Activated CD4-positive, alpha-beta memory T cell treated with anti-CD3 and anti-CD28 coated beads, Interleukin-2, amount 10 ng/mL, durations not matched to agents 7 days and 5 days (primary cell): ENCODE measurements around the gene PPFIBP2. TPM values are rescaled to one million over a fixed set of nuclear protein-coding genes. Genes with fewer than 3 reads are reported as not detected.
A peak's percentile ranks its signal among the peaks of the same experiment; 100 is the strongest.

Experiments
- CTCF ChIA-PET: fragments of 350-600 bp; sonication (Branson Sonifier 250); formaldehyde crosslinking; loops from one replicate; lab custom pipeline; 2021; ENCODE audit warnings: antibody characterized with exemption, inconsistent platforms; lab: Charles Lee
- POLR2A ChIA-PET: fragments of 350-600 bp; sonication (Branson Sonifier 250); formaldehyde crosslinking; loops from one replicate; lab custom pipeline; 2021; ENCODE audit warnings: antibody characterized with exemption; lab: Charles Lee
- DNase-seq: peaks from one replicate; pipeline ENCODE4 v3.0.0-alpha.2; 2020
- H3K27ac Mint-ChIP-seq: one replicate; pipeline ENCODE4 v1.8.0; 2021; ENCODE audit warnings: mild to moderate bottlenecking, mixed read lengths
- H3K27me3 Mint-ChIP-seq: one replicate; pipeline ENCODE4 v1.8.0; 2021; ENCODE audit warnings: mixed read lengths
- H3K36me3 Mint-ChIP-seq: one replicate; pipeline ENCODE4 v1.8.0; 2021; ENCODE audit warnings: low read depth, mixed read lengths
- H3K4me1 Mint-ChIP-seq: one replicate; pipeline ENCODE4 v1.8.0; 2021; ENCODE audit warnings: mixed read lengths
- H3K4me3 Mint-ChIP-seq: one replicate; pipeline ENCODE4 v1.8.0; 2021; ENCODE audit warnings: mild to moderate bottlenecking, mixed read lengths
- H3K9me3 Mint-ChIP-seq: one replicate; pipeline ENCODE4 v1.8.0; 2021; ENCODE audit warnings: mixed read lengths
- total RNA-seq, 2 experiments: library from RNA; stranded (reverse); gene quantifications; one replicate each; pipeline ENCODE4 v1.2.3, GENCODE V29; 2021

The PPFIBP2 gene
- total RNA-seq, 2 experiments from 2014 or later, result 21.9 to 24.7 TPM

GRCh38 chr11:7640816-7641215, 127.0 kb downstream of the PPFIBP2 start:
- POLR2A ChIA-PET, result no interaction called here
- H3K36me3 Mint-ChIP-seq, result peaks cover 11% of the 10 kb centered on the region
- no peaks in the 10 kb centered on the region for H3K27me3 Mint-ChIP-seq
- H3K4me1 Mint-ChIP-seq, result peaks cover 2% of the 10 kb centered on the region
- H3K9me3 Mint-ChIP-seq, result no peaks in the 10 kb centered on the region
- H3K27ac Mint-ChIP-seq, result no peak overlapping the region
- DNase-seq, result no peak
- no peak overlapping the region for H3K4me3 Mint-ChIP-seq
- CTCF ChIA-PET, result no interaction called here

- CTCF ChIA-PET, result interaction anchor here (1.1 to 1.6 kb wide), 2 partner anchors 23 to 130 kb away, joined by 3 to 5 read pairs; no protein-coding TSS in a partner anchor
Measured at GRCh38 chr11:7642747-7643146, 128.9 kb downstream of the PPFIBP2 start.

DNA sequence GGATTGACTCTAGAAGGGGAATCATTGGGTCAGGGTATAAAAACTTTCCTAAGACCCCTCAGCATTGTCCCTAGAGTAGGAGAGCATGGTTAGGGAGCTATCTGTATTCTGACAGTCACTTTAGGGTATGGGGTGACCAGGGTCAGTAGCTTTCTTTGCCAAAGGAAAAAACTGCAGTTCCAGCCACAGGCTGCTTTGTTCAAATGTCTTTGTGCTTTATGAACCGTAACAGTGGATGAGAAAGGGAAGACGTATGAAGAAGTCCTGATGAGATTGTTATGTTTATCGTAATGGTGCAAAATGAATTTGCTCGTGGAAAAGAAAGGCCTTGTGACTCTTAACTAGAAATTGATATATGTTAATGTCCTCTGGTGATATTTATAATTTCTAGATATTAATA, 129.5 kb downstream of the PPFIBP2 start:
- Mint-ChIP-seq H3K27me3 (no peaks in the 10 kb centered on the region), H3K36me3 (peaks cover 11% of the 10 kb centered on the region), H3K4me1 (peaks cover 2% of the 10 kb centered on the region), H3K27ac (no peak overlapping the region), H3K4me3 (no peak overlapping the region), H3K9me3 (no peaks in the 10 kb centered on the region)
- no peak for DNase-seq
- POLR2A ChIA-PET, result no interaction called here
- CTCF ChIA-PET, result interaction anchor here (1.1 to 1.6 kb wide), 2 partner anchors 22 to 131 kb away, joined by 3 to 5 read pairs; no protein-coding TSS in a partner anchor

More at GRCh38 chr11:7642747-7643146, 128.9 kb downstream of the PPFIBP2 start:
- Mint-ChIP-seq H3K4me3 (no peak overlapping the region), H3K27ac (no peak overlapping the region), H3K27me3 (no peaks in the 10 kb centered on the region), H3K9me3 (no peaks in the 10 kb centered on the region), H3K36me3 (peaks cover 11% of the 10 kb centered on the region), H3K4me1 (peaks cover 2% of the 10 kb centered on the region)
- POLR2A ChIA-PET, result no interaction called here
- no peak for DNase-seq

GRCh38 chr11:7645206-7645605, 131.4 kb downstream of the PPFIBP2 start:
- Mint-ChIP-seq H3K9me3 (no peaks in the 10 kb centered on the region), H3K27me3 (no peaks in the 10 kb centered on the region), H3K4me3 (no peak overlapping the region), H3K4me1 (no peaks in the 10 kb centered on the region), H3K27ac (no peak overlapping the region), H3K36me3 (peaks cover 11% of the 10 kb centered on the region)
- no peak for DNase-seq
- POLR2A ChIA-PET, result no interaction called here
- CTCF ChIA-PET, result interaction anchor here (0.7 kb wide), 1 partner anchor 12 kb away, joined by 3 read pairs; no protein-coding TSS in a partner anchor

- no peaks in the 10 kb centered on the region for H3K9me3 Mint-ChIP-seq
- no peaks in the 10 kb centered on the region for H3K27me3 Mint-ChIP-seq
- H3K4me1 Mint-ChIP-seq, result no peaks in the 10 kb centered on the region
- H3K27ac Mint-ChIP-seq, result no peak overlapping the region
- no peak for DNase-seq
- ChIA-PET CTCF (interaction anchor here (1.0 kb wide), 1 partner anchor 10 kb away, joined by 3 read pairs; no protein-coding TSS in a partner anchor), POLR2A (no interaction called here)
- H3K36me3 Mint-ChIP-seq, result peaks cover 6% of the 10 kb centered on the region
- H3K4me3 Mint-ChIP-seq, result no peak overlapping the region
Measured at GRCh38 chr11:7646866-7647265, 133.1 kb downstream of the PPFIBP2 start.

- Mint-ChIP-seq H3K4me1 (no peaks in the 10 kb centered on the region), H3K27ac (no peak overlapping the region)
Measured at GRCh38 chr11:7648264-7648663, 134.5 kb downstream of the PPFIBP2 start.

GRCh38 chr11:7651140-7651551, 137.3 kb downstream of the PPFIBP2 start:
- no peak overlapping the region for H3K27ac Mint-ChIP-seq
- H3K9me3 Mint-ChIP-seq, result no peaks in the 10 kb centered on the region
- no peaks in the 10 kb centered on the region for H3K27me3 Mint-ChIP-seq
- CTCF ChIA-PET, result interaction anchor here (1.8 kb wide), 2 partner anchors 14 to 102 kb away, joined by 4 read pairs; no protein-coding TSS in a partner anchor
- DNase-seq, result no peak
- POLR2A ChIA-PET, result no interaction called here
- no peaks in the 10 kb centered on the region for H3K4me1 Mint-ChIP-seq
- no peaks in the 10 kb centered on the region for H3K36me3 Mint-ChIP-seq
- no peak overlapping the region for H3K4me3 Mint-ChIP-seq

More at GRCh38 chr11:7648264-7648663, 134.5 kb downstream of the PPFIBP2 start:
- Mint-ChIP-seq H3K4me3 (no peak overlapping the region), H3K36me3 (no peaks in the 10 kb centered on the region), H3K9me3 (no peaks in the 10 kb centered on the region), H3K27me3 (no peaks in the 10 kb centered on the region)
- no peak for DNase-seq
- ChIA-PET POLR2A (no interaction called here), CTCF (interaction anchor here (1.1 kb wide), 1 partner anchor 136 kb away, joined by 3 read pairs; no protein-coding TSS in a partner anchor)

- POLR2A ChIA-PET, result no interaction called here
- H3K4me1 Mint-ChIP-seq, result no peaks in the 10 kb centered on the region
- H3K9me3 Mint-ChIP-seq, result no peaks in the 10 kb centered on the region
- CTCF ChIA-PET, result interaction anchor here (1.3 kb wide), 1 partner anchor 139 kb away, joined by 3 read pairs; no protein-coding TSS in a partner anchor
- H3K36me3 Mint-ChIP-seq, result no peaks in the 10 kb centered on the region
- H3K27me3 Mint-ChIP-seq, result no peaks in the 10 kb centered on the region
- no peak overlapping the region for H3K4me3 Mint-ChIP-seq
- no peak overlapping the region for H3K27ac Mint-ChIP-seq
- DNase-seq, result no peak
Measured at GRCh38 chr11:7651700-7652099, 137.9 kb downstream of the PPFIBP2 start.

DNA sequence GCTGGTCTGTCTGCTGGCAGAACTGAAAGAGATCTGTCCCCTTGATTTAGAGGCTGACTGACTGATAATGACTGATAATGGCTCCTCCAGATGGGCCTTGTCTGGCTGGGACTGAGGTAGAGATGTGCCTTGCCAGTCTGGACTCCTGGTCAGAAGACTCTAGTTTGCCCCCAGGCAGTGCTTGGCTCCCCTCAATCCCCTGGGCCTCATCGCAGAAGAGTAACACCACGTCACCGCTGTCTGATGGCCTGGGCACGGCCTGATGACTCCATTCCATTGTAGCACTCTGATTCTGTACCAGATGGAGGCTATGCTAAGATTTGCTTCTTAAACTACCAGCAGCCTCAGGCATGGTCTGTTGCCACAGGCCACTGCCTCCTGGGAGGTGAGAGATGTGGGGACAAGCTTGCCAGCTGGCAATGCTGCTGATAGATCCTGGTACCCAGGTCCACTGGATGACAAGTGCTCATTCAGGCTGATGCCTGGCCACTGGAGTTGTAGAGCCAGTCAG, 140.5 kb downstream of the PPFIBP2 start:
- Mint-ChIP-seq H3K27ac (no peak overlapping the region), H3K4me1 (no peaks in the 10 kb centered on the region), H3K36me3 (no peaks in the 10 kb centered on the region), H3K27me3 (no peaks in the 10 kb centered on the region), H3K9me3 (no peaks in the 10 kb centered on the region), H3K4me3 (no peak overlapping the region)
- POLR2A ChIA-PET, result no interaction called here
- no peak for DNase-seq
- CTCF ChIA-PET, result no interaction called here

DNA sequence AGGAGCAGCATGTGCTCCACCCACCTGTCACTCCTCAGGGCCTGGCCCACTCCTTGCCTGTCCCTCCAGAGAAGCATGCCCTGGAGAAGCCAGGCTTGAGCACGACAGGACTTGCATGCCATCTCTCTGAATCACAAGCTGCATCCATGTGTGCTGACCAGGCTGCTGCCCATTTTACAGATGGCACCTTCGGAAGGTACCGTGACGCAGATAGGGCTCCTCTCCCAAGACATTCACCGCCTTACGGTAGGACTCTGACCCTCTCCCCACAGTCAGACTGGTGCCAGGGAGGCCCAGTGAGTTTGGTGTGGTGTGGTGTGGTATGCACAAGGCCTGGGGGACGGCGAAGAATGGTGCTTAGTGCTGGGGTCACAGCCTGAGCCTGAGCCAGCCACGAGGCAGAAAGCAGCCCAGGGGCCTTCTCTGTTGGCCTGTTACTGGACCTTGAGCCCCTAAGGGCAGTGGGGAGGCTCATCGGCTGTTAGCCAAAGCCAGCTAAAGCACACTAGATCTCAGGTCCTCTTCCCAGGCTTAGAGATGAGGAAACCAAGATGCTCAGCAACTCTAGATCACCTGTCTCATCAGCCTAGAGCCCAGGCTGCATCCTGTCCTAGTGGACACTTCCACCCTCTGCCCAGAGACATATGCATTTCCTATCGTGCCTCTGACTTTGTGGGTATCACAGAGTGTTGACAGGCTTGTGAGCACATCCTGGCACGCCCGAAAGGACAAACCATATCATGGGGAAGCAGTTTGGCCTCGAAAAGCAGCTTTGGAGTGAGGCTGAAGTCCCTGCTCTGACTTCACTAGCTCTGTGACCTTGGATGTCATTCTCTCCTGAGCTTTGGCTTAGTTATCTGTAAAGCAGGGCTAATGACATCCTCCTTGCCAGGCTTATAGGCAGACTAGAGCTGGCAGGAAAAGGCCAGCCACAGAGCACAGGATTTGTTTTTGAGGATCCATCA, 141.7 kb downstream of the PPFIBP2 start:
- Mint-ChIP-seq H3K27ac (no peak overlapping the region), H3K36me3 (no peaks in the 10 kb centered on the region), H3K4me1 (no peaks in the 10 kb centered on the region), H3K27me3 (no peaks in the 10 kb centered on the region), H3K9me3 (no peaks in the 10 kb centered on the region), H3K4me3 (no peak overlapping the region)
- POLR2A ChIA-PET, result no interaction called here
- no peak for DNase-seq
- CTCF ChIA-PET, result interaction anchor here (1.1 to 1.3 kb wide), 2 partner anchors 84 to 143 kb away, joined by 3 to 4 read pairs; no protein-coding TSS in a partner anchor

GRCh38 chr11:7656704-7657103, 142.9 kb downstream of the PPFIBP2 start:
- CTCF ChIA-PET, result interaction anchor here (0.7 to 2.1 kb wide), 21 partner anchors 9 to 559 kb away, joined by 3 to 46 read pairs (median 4); partner anchors contain the start of gene PPFIBP2

DNA sequence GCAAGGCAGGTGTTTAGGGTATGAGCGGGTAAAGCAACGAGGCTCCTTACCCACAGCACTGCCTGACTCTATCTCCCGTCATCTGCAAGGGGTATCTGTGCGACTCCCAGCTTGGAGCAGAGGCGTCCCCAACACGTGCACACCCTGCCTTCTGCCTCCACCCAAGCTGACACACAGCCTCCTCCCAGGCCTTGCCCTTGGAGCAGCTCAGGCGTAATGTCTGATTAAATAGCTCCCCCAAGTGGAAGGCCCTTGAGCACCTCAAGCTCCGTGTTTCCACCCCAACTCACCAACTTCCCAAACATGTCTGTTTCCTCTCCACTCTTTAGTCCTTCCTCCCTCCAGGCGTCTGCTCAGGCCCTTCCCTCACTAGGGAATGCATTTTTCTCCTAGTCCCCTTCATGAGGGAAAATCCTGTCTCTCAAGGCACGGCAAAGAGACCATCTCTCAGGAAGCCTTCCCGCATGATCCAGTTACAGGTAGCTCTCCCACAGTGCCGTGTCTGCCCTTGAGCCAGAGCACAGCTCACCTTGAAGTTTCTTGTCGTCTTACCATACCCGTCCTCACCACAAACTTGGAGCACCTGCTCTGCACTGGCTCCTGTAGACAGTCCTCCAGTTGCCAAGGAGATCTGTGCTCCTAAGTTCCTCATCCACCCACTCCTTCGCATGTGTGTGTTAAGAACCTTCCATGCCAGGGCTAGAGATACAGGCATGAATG, 143.7 kb downstream of the PPFIBP2 start:
- H3K9me3 Mint-ChIP-seq, result no peaks in the 10 kb centered on the region
- no peaks in the 10 kb centered on the region for H3K4me1 Mint-ChIP-seq
- no peaks in the 10 kb centered on the region for H3K36me3 Mint-ChIP-seq
- no peak overlapping the region for H3K27ac Mint-ChIP-seq
- H3K27me3 Mint-ChIP-seq, result no peaks in the 10 kb centered on the region
- ChIA-PET CTCF (interaction anchor here (0.7 to 2.1 kb wide), 22 partner anchors 9 to 559 kb away, joined by 3 to 46 read pairs (median 4); partner anchors contain the start of gene PPFIBP2), POLR2A (interaction anchor here (0.8 kb wide), 1 partner anchor 145 kb away, joined by 3 read pairs; no protein-coding TSS in a partner anchor)
- peak; percentile 54 for DNase-seq
- no peak overlapping the region for H3K4me3 Mint-ChIP-seq

More at GRCh38 chr11:7656704-7657103, 142.9 kb downstream of the PPFIBP2 start:
- Mint-ChIP-seq H3K27me3 (no peaks in the 10 kb centered on the region), H3K4me3 (no peak overlapping the region), H3K4me1 (no peaks in the 10 kb centered on the region), H3K27ac (no peak overlapping the region), H3K36me3 (no peaks in the 10 kb centered on the region), H3K9me3 (no peaks in the 10 kb centered on the region)
- POLR2A ChIA-PET, result no interaction called here
- DNase-seq, result no peak
